ENCODE measurements around the gene SNED1.

- TF ChIP-seq EZH2phosphoT487 (IDR thresholded peaks at IDR 0.05; ENCODE audit: borderline replicate concordance, low read depth, low read length) (no peak), CTCF (conservative IDR thresholded peaks at IDR 0.05; ENCODE audit: low read length) (no peak)
Measured at GRCh38 chr2:240949791-240950705, 48.4 kb upstream of the SNED1 start.

All from OCI-LY7 (cell line).